B cell (primary cell): Measurements from ENCODE around the gene LNP1.

Experiments used
- EZH2 ChIP-seq: IDR thresholded peaks from 2 replicates; pipeline ENCODE4 v1.6.1; 2012; ENCODE audit warnings: borderline replicate concordance, low read depth, mild to moderate bottlenecking, moderate library complexity, low read length; ENCODE audit not compliant: insufficient read depth, poor library complexity, severe bottlenecking
- TF ChIP-seq, protein P1 (sequence below): fragments of 200-600 bp; IDR thresholded peaks from one replicate; pipeline ENCODE4 v1.8.0; 2022; ENCODE audit warnings: antibody characterized with exemption, mild to moderate bottlenecking

- TF ChIP-seq, protein P1, sequence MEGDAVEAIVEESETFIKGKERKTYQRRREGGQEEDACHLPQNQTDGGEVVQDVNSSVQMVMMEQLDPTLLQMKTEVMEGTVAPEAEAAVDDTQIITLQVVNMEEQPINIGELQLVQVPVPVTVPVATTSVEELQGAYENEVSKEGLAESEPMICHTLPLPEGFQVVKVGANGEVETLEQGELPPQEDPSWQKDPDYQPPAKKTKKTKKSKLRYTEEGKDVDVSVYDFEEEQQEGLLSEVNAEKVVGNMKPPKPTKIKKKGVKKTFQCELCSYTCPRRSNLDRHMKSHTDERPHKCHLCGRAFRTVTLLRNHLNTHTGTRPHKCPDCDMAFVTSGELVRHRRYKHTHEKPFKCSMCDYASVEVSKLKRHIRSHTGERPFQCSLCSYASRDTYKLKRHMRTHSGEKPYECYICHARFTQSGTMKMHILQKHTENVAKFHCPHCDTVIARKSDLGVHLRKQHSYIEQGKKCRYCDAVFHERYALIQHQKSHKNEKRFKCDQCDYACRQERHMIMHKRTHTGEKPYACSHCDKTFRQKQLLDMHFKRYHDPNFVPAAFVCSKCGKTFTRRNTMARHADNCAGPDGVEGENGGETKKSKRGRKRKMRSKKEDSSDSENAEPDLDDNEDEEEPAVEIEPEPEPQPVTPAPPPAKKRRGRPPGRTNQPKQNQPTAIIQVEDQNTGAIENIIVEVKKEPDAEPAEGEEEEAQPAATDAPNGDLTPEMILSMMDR, result no peak
- TF ChIP-seq EZH2, result no peak
Observed at GRCh38 chr3:100386437-100387074, 14.8 kb upstream of the LNP1 start.
